ENCODE data around the gene NHERF2.

NHERF2 gene

DNA sequence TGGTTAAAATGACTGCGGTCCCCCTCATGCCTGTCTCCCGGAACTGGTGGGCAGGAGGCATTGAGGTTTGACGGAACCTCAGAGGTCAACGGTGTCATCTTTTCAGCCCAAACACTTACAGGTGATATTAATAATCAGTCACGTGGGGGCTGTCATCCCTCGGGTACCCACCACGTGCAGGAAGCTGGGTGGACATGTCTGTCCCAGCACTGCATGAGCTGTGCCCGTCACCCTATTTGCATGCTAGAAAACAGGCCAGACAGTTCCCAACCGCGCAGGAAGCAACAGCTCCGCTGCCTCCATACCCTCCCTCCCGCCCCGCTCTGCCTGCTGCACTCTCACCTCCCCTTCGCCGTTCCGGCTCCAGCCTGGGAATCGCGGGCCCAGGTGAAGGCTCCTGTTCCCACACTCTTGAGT is 35.6 kb upstream of the NHERF2 start:
- peak; percentile 41 for DNase-seq

DNA sequence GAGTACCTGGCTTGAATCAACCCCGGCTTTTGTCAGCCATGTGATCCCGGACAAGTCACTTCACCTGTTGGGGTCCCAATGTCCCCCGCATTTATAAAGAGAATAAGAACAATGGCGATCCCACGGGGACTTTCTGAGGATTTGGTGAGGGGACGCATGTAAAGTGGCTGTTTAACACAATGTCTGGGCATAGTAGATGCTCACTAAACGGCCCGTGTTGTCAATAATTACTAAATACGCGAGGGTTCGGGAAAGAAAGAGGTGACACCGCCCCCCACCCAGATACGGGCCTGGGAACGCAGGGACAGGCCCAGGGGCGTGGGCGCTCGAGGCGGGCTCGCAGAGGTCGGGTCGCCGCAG is 35.1 kb upstream of the NHERF2 start:
- DNase-seq: no peak

DNA sequence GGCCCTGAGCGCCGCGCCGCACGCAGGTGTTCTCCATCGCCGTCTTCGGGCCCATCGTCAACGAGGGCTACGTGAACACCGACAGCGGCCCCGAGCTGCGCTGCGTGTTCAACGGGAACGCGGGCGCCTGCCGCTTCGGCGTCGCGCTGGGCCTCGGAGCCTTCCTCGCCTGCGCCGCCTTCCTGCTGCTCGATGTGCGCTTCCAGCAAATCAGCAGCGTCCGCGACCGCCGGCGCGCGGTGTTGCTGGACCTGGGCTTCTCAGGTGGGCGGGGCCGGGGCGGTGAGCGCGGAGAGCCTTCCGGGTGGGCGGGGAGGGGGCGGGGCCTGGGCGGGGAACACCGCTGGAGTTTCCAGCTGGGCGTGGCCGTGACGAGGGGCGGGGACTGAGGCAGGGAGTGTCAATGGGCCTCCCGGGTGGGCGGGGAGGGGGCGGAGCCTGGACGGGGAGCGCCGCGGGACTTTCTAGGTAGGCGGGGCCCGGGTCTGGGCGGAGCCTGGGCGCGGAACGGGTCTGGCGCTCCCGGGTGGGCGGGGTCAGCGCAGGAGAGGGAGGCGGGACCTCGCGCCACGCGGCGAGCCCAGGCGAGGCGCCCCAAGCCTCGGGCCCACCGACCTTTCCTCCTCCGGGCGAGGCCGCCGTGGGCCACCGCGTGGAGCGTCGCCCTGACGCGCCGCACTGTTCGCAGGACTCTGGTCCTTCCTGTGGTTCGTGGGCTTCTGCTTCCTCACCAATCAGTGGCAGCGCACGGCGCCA is 34.6 kb upstream of the NHERF2 start:
- DNase-seq: peak; percentile 99

DNA sequence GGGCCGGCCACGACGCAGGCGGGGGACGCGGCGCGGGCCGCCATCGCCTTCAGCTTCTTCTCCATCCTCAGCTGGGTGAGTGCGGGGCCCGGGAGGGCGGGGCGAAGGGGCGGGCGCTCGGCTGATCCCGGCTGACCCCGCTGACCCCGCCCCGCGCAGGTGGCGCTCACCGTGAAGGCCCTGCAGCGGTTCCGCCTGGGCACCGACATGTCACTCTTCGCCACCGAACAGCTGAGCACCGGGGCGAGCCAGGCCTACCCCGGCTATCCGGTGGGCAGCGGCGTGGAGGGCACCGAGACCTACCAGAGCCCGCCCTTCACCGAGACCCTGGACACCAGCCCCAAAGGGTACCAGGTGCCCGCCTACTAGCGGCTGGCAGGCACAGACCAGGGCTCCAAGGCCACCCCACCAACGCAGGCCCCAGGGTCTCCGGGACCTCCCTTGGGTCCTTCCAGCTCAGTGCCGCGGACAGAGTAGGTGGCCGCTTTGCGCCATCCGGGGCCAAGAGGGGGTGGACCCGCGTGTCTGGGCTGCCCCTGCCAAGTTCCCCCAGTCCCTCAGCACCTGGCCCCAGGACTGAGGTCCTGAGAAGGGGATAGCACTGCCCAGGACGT is 33.9 kb upstream of the NHERF2 start:
- DNase-seq: no peak

DNA sequence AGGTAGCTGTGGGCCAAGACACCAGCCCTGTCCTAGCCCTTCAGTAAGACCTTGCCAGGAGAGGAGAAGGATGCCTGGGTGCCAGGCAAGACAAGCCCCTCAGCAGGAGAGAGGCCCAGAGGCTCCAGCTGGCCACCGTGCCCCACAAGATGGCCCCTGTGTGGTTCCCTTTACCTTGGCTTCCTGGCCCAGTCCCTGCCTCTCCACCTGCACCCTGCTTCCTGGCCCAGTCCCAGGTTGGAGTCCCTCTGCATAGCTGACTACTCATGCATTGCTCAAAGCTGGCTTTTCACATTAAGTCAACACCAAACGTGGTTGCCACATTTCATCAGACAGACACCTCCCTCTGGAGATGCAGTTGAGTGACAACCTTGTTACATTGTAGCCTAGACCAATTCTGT is 33.0 kb upstream of the NHERF2 start:
- DNase-seq: no peak

DNA sequence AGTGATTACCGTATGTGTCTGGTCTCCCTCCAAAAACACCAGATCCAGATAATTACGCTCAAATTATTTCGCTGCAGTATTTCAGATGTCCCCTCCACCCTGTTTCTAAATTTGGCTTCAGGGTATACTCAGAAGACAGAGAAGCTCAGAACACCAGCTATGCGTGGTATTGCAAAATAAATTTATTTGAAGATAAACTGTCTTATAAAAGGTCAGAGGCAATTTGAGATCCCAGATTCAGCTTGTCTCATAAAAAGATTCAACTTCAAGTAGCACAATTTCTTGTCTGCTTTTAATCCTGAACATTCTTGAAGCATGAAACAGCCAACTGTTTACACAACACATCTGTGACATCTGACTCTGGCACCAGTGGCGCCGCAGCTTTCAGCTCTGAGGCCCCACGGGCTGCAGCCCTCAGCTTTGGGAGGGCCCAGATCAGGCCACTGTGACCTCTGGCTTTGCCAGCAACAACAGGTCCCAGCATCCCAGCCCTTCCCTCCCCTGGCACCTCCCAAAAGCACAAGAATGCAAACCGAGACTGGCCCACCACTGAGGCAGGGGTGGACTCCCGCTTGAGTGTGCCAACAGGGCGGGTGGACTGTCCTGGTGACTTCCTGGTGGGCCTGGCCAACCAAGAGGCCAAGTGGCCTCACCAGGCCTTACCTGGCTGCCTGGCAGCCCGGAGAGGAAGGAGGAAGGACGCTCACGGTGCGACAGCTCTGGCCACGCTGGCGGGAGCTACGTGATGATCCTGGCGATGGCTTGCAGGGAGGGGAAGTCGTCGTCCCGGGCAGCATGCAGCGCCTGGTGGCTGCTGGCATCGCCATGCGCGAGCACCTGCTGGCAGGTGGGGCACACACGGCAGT is 29.0 kb upstream of the NHERF2 start:
- DNase-seq: no peak

DNA sequence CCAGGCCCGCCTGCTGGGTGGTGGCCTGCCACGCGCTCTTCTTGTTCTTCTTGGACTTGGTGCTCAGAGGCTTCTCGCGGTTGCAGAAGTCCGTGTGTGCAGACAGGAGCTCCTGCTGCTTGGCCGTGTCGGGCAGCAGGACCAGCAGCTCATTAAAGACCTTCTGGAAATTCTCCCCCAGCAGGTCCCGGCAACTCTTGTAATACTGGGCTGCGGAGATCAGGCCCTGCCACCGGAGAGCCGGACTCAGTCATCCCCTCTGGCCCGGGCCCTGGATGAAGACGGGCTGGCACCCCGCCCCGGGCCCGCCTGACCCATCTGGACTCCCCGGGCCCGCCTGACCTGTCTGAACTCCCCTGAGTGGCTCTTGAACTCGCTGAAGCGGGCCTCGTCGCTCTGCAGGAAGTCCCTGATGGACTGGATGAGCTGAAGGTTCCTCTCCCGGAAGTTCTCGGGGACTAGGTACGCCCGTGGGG is 28.3 kb upstream of the NHERF2 start:
- no peak for DNase-seq

DNA sequence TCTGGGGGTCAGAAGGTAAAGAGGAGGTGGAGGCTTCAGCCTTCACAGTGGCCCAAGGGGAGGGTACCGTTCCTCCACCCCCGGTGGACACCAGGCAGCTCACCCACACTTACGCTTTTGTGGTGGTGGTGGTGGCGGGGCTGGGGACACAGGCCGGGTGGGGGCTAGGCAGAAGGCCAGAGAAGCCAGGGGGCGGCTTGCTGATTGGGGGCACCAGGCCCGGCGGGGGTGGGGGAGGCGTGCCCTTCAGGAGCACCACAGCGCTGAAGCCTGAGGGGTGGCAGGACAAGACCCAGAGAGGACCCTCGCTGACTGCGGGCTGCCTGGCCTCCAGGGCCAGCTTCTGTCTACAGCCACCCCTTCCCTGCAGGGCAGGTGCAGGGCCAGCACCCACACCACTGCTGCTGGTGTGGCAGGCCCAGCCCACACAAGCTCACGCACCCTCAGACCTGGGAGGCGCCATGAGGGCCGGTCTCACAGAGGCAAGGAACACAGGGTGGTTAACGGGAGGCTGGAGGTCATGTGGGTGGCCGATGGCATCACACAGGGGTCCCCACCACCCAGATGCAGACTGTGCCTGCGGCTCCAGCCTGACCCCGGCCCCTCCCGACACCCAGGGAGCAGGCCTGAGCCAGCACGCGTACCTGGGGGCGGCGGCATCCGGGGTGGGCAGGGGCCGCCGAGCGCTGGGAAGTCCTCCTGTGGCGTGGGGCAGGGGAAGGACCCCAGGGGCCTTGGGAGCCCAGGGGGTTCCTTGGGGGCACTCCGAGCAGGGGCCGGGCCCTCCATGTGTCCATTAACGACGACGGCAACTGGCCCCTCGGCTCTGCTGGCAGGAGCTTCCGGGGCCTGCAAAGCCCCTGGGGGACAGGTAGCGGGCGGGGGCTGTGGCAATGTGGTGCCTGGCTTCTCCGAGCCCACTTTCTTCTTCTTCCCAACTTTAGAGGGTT is 27.6 kb upstream of the NHERF2 start:
- DNase-seq: no peak

DNA sequence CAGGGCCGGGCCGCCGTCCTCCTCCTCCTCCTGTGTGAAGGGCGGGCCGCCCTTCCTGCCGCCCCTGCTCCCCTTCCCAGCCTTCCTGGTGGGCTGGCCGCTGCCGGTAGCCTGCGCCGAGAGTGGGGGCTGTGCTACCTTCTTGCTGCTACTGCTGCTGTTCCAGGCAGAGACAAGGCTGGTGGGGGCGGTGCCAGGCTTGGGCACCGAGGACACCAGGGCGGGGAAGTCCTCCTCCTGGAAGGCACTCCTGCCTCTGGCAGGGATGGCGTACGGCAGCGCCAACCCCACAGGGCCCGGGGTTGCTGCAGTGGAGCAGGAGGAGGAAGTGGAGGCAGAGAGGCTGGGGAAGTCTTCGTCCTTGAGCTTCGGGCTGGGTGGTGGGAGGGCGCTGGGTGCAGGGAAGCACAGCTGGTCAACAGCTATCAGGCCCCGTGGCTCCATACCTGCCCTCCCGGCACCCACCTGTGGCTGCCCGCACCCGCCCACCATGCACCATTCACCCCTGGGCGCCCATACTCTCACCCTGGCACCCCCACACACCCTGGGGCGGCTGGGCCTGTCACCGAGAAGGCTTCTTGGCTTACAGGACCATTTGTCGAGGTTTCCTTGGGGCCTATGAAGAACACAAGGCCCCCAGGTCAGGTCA is 26.7 kb upstream of the NHERF2 start:
- no peak for DNase-seq

DNA sequence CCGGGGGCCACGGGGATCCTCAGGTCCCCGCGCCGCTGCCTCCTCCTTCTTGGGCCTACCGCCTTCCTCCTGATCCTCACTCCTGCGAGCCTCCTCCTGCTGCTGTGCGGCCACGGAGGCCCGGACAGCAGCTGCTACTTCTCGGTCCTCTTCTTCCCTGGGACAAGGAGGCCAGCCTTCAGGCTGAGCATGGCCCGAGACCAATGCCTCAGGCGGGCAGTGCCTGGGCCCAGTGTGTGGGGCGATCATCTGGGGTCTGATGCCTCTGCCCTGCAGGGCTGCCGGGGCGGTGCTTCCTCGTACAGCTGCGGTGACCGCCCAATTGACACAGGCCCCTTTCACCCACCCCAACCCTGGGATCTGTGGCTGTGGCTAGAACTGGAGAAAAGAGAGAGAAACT is 25.7 kb upstream of the NHERF2 start:
- no peak for DNase-seq

DNA sequence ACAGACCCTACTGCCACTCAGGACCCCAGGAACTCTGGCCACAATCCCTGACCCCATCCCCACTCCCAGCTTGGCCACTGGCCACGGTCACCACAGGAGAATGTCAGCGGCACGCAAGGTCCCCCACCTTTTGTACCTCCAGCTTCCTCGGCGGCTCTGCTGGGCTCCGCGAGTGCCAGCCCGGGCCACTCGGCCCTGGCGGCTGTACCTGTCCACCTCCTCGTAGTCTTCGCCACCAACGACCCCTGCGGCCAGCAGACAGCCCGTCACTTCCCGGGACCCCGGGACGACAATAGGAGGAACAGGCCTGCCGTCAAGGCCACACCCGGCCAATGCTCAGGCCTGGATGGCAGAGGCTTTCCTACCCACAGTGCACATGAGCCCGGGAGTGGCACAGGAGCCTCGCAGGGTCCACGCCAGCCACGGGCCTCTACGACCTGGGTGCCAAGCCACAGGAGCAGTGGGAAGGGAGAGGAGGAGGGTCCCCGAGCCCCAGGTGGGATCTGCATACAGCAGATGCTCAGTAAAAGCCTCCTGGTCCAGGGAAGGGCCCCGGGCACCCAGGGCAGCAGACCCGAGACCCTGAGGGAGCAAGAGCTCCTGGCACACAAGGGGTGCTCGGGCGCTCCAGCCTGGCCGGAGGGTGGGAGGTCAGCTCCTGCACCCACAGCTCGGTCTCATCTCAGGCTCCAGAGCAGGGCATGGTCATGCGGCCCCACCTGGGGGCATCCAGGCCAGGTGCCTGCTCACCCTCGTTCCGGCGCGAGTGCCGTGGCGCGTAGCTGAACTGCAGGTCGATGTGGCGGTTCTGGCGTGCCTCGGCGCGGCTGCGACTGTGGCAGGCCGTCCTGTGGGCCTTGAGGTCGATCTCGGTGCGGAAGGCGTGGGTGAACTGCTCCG is 25.0 kb upstream of the NHERF2 start:
- no peak for DNase-seq

DNA sequence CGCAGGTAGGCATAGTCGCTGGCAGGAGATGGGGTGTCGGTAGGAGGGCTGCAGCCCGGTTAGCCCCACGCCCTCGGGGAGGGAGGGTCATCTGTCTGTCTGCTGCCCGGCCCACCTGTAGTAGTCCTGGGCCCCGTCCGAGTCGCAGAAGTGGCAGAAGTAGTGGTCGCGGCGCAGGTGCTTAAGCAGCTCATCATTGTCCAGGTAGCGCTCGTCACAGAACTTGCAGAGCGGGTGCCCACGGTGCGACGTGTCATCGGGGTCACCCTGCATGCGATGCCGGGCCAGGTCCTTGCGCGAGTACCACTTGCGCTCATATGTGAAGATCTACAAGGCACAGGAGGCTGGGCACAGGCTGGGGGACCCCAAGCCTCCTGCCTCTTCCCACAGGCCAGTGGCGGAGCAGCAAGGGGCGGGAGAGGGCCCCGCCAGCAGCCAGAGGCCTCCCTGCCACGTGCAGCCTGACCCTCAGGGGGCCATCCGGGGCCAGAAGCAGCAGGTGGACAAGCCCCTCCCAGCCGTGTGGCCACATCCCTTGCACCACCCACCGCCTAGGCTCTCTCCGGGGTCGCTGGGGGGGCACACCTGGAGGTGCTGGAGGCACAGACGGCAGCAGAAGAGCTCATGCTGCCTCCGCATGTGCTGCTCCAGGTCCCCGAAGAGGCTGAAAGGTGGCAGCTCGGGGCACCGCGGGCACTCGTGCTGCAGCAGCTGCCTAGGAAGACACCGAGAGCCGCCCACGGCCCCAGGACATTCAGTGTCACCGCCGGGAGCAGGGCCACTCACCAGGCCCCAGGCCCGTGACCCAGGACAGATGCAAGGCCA is 24.1 kb upstream of the NHERF2 start:
- no peak for DNase-seq

DNA sequence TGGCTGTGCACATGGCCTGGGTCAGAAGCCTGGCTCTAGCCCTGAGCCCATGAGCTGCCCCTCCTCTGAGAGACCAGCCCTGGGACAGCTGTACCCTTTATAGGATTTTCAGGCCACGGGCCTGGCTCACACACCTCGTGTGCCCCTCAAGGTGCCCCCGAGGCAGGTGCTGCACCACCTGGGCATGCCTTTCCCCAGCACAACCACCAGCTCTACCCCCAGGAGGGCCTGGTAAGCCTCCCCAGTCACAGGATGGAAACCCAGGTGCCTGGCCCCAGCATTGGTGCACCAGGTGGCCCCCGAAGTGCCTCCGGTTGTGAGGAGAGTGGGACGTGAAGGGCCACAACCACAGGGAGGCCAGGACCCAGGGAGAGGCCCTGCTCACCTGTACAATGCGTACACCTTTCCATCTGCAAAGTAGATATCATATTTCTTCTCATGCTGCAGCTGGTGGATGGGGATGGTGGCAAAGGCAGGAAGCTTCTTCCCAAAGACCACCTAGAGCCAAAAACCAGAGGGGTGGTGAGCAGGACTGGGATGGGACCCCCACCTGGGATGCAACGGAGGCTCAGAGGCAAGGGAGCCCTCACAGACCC is 23.4 kb upstream of the NHERF2 start:
- no peak for DNase-seq

DNA sequence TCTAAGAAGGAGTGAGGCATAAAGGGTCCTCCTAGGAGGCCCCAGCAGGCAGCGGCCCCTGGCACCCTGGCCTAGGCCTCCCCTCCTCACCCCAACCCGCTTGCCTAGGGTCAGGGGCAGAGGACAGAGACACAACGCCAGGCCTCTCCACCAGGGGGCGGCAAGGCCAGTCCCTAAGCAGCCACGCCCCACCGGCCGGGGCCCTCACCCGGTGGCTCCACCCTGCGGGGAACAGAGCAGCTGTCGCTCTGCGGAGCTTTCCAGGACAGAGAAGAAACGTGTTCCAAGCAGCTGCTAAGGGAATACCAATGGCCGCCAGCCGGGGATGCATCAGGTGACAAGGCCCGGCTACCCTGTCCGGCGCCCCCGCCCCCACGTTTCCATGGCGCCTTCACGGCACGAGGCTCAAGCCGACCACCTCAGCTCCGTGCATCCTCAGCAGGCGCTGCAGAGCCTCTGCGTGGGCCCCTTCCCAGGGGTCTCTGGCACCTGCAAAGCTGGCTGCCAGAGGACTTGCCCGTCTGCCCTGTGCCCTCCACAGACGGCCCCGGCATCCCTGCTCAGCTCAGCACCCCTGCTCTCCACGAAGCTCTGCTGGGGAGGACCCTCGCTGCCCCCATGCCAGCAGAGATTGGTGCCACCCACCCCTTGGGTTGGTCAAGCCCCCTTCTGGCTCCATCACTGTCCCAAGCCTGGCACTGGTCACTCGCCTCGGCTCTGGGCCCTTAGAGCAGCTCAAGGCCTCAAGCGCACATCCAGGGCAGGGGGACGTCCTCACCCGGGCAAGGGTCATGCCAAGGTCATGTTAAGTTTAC is 22.7 kb upstream of the NHERF2 start:
- DNase-seq: peak; percentile 96

DNA sequence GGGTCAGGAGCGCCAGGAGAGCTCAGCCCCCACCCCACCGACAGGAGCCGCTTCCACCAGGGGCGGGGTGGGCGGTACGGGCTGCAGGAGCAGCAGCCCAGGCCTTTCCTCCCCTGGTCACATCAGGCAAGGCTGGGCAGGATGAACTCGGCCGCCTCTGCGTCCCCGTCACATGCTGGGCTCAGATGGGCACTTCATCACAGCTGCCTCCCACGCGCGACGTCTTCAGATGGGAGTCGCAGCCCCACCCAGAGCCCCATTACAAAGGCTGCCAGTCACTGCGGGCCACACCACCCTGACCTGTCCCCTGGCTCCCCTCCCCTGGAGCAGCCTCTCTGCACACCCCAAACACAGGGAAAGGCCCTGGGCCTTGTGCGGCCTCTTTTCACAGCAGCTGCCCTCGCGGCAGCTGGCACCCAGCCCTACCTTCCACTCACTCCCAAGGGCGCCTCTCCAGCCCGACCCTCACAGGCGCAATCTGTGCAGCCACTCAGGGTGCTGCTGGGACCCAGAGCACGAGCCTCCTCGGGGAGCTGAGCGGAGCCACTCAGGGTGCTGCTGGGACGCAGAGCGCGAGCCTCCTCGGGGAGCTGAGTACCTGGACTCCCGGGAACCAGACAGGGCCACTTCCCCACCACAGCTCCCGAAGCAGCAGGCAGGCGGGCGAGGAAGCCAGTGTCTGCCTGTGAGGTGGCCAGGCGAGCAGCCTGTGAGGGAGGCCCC is 21.7 kb upstream of the NHERF2 start:
- peak; percentile 43 for DNase-seq

DNA sequence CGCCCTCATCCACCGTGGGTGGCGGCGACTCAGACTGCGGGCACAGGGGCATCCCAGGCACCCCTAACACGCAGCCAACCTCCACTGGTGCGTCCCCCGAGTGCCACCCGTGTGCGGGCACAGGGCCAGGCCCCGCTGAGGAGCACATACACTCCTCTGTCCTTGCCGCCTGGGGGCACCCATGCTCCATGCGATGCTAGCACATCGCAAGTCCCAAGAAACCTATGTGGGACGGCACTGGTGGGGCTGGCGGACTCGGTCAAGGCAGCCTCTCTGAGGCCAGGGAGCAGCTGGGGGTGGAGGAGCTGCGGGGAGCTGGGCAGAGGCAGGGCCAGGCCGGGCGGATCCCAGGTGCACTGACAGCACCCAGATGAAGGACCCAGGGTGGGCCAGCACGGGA is 21.1 kb upstream of the NHERF2 start:
- peak; percentile 68 for DNase-seq

DNA sequence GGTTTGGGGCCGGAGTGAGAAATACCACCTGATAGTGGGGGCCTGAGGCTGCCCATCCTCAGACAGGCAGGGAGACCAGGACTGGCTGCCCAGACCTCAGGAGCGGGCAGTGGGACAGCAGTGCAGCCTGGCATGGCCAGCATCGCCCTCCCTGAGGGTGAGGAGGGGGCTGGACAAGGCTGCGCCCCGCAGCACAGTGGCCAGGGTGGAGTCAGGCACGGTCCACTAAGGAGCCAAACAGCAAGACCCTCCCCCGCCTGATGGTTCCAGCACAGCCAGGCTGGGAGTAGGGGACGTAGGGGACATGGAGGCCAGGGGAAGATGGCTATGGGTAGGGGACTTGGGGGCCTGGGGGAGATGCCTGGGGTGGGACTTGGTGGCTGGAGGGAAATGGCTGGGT is 20.4 kb upstream of the NHERF2 start:
- no peak for DNase-seq
